A549 (cell line): ENCODE results near the gene FBXL7.

ENCODE experiments used
- CBX2 ChIP-seq: fragments of 200-600 bp; sonication (generic); IDR thresholded peaks from 2 replicates; pipeline ENCODE4 v1.6.1; 2016; ENCODE audit warnings: low read depth, mild to moderate bottlenecking, borderline replicate concordance
- CTCF ChIP-seq: fragments of >200 bp; sonication (Bioruptor Twin); formaldehyde crosslinking; IDR thresholded peaks from 3 replicates; pipeline ENCODE4 v1.5.1; 2016
- JUNB ChIP-seq: fragments of >200 bp; sonication (Bioruptor Twin); formaldehyde crosslinking; IDR thresholded peaks from 2 replicates; pipeline ENCODE4 v1.6.1; 2016
- NFE2L2 ChIP-seq: fragments of 150-350 bp; conservative IDR thresholded peaks from 2 replicates; pipeline ENCODE4 v1.6.1; 2014; ENCODE audit warnings: low read length
- POLR2A ChIP-seq: IDR thresholded peaks from 2 replicates; pipeline ENCODE4 v1.6.1; 2012; ENCODE audit warnings: mild to moderate bottlenecking, low read length
- RAD21 ChIP-seq, 2 experiments: fragments of >200 bp in 1 of 2; sonication (Bioruptor Twin) in 1 of 2; formaldehyde crosslinking in 1 of 2; IDR thresholded peaks in 1 of 2; conservative IDR thresholded peaks in 1 of 2; 2 replicates in 1 of 2; 3 replicates in 1 of 2; pipeline ENCODE4 v1.6.1; 2012 to 2018; ENCODE audit warnings: inconsistent platforms in 1 of 2
- RARB ChIP-seq: fragments of 250-450 bp; sonication (Bioruptor Pico); IDR thresholded peaks from 2 replicates; pipeline ENCODE4 v1.8.0; 2021; ENCODE audit warnings: mild to moderate bottlenecking, moderate library complexity
- SMC3 ChIP-seq: fragments of >200 bp; sonication (Bioruptor Twin); formaldehyde crosslinking; IDR thresholded peaks from 3 replicates; pipeline ENCODE4 v1.6.1; 2018; ENCODE audit warnings: inconsistent platforms
- SREBF2 ChIP-seq: fragments of 450-650 bp; IDR thresholded peaks from 2 replicates; pipeline ENCODE4 v1.6.1; 2014; ENCODE audit warnings: mild to moderate bottlenecking, moderate library complexity
- USF2 ChIP-seq: fragments of 450-650 bp; IDR thresholded peaks from 2 replicates; pipeline ENCODE4 v1.6.1; 2014; ENCODE audit warnings: antibody characterized with exemption
- TF ChIP-seq, protein P1 (sequence below): fragments of 200-600 bp; sonication (generic); IDR thresholded peaks from 2 replicates; pipeline ENCODE4 v1.6.1; 2016; ENCODE audit warnings: antibody characterized with exemption, mild to moderate bottlenecking, moderate library complexity

DNA sequence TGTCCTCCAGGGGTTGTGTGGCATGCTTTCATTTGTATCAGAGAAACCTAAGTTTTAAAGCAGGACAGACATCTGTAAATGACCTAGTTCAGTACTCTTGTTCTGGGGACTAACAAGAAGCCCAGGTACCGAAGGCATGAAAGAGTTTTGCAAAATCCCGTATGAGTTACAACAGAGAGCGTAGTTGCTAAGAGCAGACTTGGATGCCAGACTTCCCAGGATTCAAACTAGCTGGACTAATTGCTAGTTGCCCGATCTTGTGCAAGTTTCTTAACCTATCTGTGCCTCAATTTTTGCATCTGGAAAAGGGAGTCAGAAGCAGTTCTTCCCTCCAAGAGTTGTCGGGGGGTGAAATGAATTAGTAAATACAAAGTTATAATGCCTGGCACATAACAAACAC is 20.9 kb downstream of the FBXL7 start:
- TF ChIP-seq CTCF = no peak
- TF ChIP-seq JUNB = no peak
- TF ChIP-seq, protein P1, sequence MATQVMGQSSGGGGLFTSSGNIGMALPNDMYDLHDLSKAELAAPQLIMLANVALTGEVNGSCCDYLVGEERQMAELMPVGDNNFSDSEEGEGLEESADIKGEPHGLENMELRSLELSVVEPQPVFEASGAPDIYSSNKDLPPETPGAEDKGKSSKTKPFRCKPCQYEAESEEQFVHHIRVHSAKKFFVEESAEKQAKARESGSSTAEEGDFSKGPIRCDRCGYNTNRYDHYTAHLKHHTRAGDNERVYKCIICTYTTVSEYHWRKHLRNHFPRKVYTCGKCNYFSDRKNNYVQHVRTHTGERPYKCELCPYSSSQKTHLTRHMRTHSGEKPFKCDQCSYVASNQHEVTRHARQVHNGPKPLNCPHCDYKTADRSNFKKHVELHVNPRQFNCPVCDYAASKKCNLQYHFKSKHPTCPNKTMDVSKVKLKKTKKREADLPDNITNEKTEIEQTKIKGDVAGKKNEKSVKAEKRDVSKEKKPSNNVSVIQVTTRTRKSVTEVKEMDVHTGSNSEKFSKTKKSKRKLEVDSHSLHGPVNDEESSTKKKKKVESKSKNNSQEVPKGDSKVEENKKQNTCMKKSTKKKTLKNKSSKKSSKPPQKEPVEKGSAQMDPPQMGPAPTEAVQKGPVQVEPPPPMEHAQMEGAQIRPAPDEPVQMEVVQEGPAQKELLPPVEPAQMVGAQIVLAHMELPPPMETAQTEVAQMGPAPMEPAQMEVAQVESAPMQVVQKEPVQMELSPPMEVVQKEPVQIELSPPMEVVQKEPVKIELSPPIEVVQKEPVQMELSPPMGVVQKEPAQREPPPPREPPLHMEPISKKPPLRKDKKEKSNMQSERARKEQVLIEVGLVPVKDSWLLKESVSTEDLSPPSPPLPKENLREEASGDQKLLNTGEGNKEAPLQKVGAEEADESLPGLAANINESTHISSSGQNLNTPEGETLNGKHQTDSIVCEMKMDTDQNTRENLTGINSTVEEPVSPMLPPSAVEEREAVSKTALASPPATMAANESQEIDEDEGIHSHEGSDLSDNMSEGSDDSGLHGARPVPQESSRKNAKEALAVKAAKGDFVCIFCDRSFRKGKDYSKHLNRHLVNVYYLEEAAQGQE = no peak
- no peak for TF ChIP-seq POLR2A
- no peak for TF ChIP-seq SREBF2
- no peak for TF ChIP-seq RAD21 (conservative IDR thresholded peaks at IDR 0.05 in 1 of 2, IDR thresholded peaks at IDR 0.05 in 1 of 2)
- no peak for TF ChIP-seq USF2
- no peak for TF ChIP-seq CBX2
- TF ChIP-seq RARB (CRISPR knock-in tag) = no peak
- TF ChIP-seq NFE2L2 = no peak
- no peak for TF ChIP-seq SMC3
